Muscle of leg (tissue), 16 donors: ENCODE results near the gene CTAGE6. TPM values are rescaled to one million over a fixed set of nuclear protein-coding genes. Genes with fewer than 3 reads are reported as not detected.
"Not testable (repeated sequence)": the region's sequence is repeated elsewhere in the genome, so short reads cannot be mapped to it uniquely, and the experiment has no call there.

ENCODE experiments used
- DNase-seq: peaks from one replicate; pipeline ENCODE4 v3.0.0; 2013
- H3K27ac ChIP-seq: one replicate; pipeline ENCODE4 v1.5.1; 2013; ENCODE audit warnings: mild to moderate bottlenecking, low read length, control low read depth
- H3K27me3 ChIP-seq: one replicate; pipeline ENCODE4 v1.6.1; 2013; ENCODE audit warnings: low read length; ENCODE audit not compliant: control insufficient read depth, insufficient read depth
- H3K36me3 ChIP-seq: one replicate; pipeline ENCODE4 v1.6.1; 2013; ENCODE audit warnings: low read length; ENCODE audit not compliant: control insufficient read depth, insufficient read depth
- H3K4me1 ChIP-seq: one replicate; pipeline ENCODE4 v1.6.1; 2013; ENCODE audit warnings: low read length; ENCODE audit not compliant: control insufficient read depth, insufficient read depth
- H3K4me3 ChIP-seq: one replicate; pipeline ENCODE4 v1.5.1; 2013; ENCODE audit warnings: low read length, control low read depth
- H3K9me3 ChIP-seq: replicated peaks from 2 replicates; pipeline ENCODE4 v1.6.1; 2013; ENCODE audit warnings: low read depth, low read length; ENCODE audit not compliant: control insufficient read depth
- WGBS: methylation state at CpG from one replicate; pipeline ENCODE4 v1.1.5; 2013; ENCODE audit warnings: missing lambda C conversion rate; ENCODE audit not compliant: insufficient coverage; 5-methylcytosine and 5-hydroxymethylcytosine counted together
- long read RNA-seq, 11 donors: transcript quantifications; one replicate each; lab custom pipeline, GENCODE V29; 2026
- polyA plus RNA-seq, 8 donors: library from polyadenylated mRNA; unstranded; fragments of 120-200 nt; gene quantifications; one replicate each; pipeline versions ENCODE4 v1.2.1 to v1.2.3, GENCODE V29; 2013; ENCODE audit warnings: inconsistent platforms in 1 of 8, low replicate concordance in 1 of 8; ENCODE audit not compliant: insufficient read length in 8 of 8, insufficient read depth in 1 of 8
- total RNA-seq: library from RNA; stranded (reverse); fragments of 120-200 nt; gene quantifications from one replicate; pipeline ENCODE4 v1.2.4, GENCODE V29; 2013

The CTAGE6 gene
- total RNA-seq (0.71 TPM), polyA plus RNA-seq (under 1 TPM in 4 of 8 donors, not detected in 4; 0.10 to 0.48 (median 0.20) TPM)
- long read RNA-seq, donor 1: 0 reads
- long read RNA-seq, donor 2: 0 reads
- long read RNA-seq, donor 3: 0 reads
- long read RNA-seq, donor 4, partial matches to known transcripts: 0 of 1 reads
- long read RNA-seq, donor 4, other reads (novel, unspliced or antisense): 0 of 1 reads
- long read RNA-seq, donor 5: 0 reads
- long read RNA-seq, donor 6: 0 reads
- long read RNA-seq, donor 7: 0 reads
- long read RNA-seq, donor 8: 0 reads
- long read RNA-seq, donor 9: 0 reads
- long read RNA-seq, donor 10, partial matches to known transcripts: 0 of 1 reads
- long read RNA-seq, donor 10, other reads (novel, unspliced or antisense): 0 of 1 reads
- long read RNA-seq, donor 11: 0 reads

DNA sequence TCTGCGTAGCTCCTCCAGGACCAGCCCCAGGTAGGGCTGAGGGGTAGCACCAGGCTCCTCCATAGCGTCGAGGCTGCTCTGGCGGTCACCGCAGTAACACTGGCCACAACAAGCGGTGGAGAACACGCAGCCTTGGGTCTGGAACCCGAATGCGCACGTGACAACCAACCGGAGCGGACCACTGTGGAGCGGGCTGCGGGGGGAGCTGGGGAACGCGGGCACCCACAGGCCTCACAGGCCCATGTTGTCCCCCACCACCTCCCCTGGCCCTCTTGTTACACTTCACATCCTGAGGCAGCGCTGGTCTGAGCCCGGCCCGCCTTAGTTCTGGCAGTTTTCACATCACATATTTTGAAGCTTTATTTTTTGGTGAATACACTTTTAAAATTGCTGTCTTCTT, at the start of gene CTAGE6:
CTAGE6 (minus strand) TSS at position 101 of the 400 bp plus-strand sequence; CDS start at position 63, 38 bp downstream.
- not testable (repeated sequence) for H3K27me3 ChIP-seq, H3K4me3 ChIP-seq, H3K36me3 ChIP-seq, H3K9me3 ChIP-seq, H3K4me1 ChIP-seq, DNase-seq, H3K27ac ChIP-seq
- WGBS: no CpG with 5 or more reads among the region's 19 CpGs

DNA sequence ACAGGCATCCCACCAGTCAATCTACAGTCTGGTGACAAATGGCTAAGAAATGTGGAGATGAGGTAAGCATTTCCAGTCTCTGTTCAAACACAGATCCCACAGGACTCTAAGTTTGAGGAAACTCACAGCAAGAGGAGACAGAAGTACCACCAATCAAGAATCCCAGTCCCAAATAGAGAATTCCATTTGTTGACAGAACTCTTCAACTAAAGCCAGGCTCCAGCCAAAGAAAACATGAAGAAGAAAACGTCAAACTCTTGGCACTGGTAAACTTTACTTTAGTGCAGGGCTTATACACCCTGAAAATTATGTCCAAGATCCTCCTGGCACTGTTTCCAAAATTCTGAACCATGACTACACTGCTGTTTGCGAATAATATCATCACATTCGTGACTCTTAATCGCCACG, 49.2 kb upstream of the CTAGE6 start:
- DNase-seq, H3K27ac ChIP-seq, H3K36me3 ChIP-seq, H3K27me3 ChIP-seq, H3K4me1 ChIP-seq, H3K9me3 ChIP-seq, H3K4me3 ChIP-seq: not testable (repeated sequence)
- no CpG with 5 or more reads among the region's 5 CpGs for WGBS

- not testable (repeated sequence) for H3K9me3 ChIP-seq, DNase-seq
- WGBS: no CpG with 5 or more reads among the region's 2 CpGs
Observed at GRCh38 chr7:143797896-143798290, 40.4 kb upstream of the CTAGE6 start.

GRCh38 chr7:143797119-143797895, 39.8 kb upstream of the CTAGE6 start:
- H3K36me3 ChIP-seq, H3K27me3 ChIP-seq, H3K9me3 ChIP-seq, DNase-seq, H3K4me1 ChIP-seq, H3K27ac ChIP-seq, H3K4me3 ChIP-seq: not testable (repeated sequence)
- no CpG with 5 or more reads among the region's 6 CpGs for WGBS

More at GRCh38 chr7:143797896-143798290, 40.4 kb upstream of the CTAGE6 start:
- H3K4me1 ChIP-seq, H3K36me3 ChIP-seq, H3K27ac ChIP-seq, H3K4me3 ChIP-seq, H3K27me3 ChIP-seq: not testable (repeated sequence)

DNA sequence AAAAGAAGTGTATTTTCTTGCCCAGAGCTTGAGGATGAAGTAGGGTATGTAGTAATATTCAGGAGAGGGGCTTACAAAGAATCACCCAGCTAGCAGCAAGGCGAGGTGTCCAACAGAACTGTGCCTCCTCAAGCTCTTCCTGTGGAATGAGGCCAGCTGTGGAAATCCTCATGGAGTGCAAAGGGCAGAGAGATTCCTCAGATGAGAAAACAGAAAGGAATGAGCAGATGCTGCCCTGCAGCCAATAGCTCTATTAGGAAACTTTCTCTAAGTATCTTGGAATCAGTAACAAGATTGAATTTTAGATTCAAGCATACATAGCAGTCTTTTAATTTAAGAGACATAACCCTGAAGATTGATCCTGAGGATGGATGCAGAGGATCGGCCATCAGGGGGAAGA, 38.2 kb upstream of the CTAGE6 start:
- not testable (repeated sequence) for H3K4me3 ChIP-seq, DNase-seq, H3K4me1 ChIP-seq, H3K27me3 ChIP-seq, H3K27ac ChIP-seq, H3K9me3 ChIP-seq, H3K36me3 ChIP-seq
- WGBS: no CpG with 5 or more reads among the region's 2 CpGs

- not testable (repeated sequence) for H3K4me3 ChIP-seq, H3K9me3 ChIP-seq
- no CpG with 5 or more reads among the region's 2 CpGs for WGBS
Observed at GRCh38 chr7:143792633-143793032, 35.1 kb upstream of the CTAGE6 start.

DNA sequence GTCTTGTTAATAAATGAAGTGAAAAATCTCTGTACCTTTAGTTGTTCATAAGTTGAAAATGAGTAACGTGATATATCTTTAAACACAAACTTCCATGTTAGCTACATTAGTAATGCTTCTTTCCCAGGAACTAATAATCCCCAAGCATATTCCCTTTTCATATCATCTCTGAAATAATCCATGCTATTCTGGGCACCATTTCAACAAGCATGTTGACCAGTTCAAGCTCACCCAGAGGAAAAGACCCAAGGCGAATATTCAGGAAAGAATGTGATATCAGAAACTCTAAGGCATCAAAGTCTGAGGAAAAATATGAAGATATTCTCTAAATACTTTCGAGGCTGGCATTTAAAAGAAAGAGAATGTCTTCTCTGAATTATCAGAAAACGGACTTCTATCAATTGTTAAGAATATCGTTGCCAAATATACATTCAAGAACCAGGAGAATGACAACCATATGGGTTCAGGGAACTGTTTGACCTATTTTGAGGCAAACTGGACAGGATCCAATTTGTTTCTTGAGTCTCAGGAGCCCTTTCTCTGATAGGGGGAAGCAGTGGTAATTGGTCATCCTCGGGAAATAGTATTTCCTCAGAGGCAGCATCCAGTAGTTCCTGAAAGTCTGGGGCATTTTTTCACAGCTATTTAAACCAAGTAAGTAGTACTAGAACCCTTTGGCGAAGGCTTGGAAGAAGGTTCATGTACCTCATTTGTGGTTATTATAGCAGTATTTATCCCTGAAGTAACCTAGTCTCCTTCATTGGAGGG, 28.1 kb upstream of the CTAGE6 start:
- not testable (repeated sequence) for H3K27me3 ChIP-seq, DNase-seq, H3K9me3 ChIP-seq, H3K27ac ChIP-seq, H3K4me1 ChIP-seq, H3K4me3 ChIP-seq, H3K36me3 ChIP-seq
- WGBS: no CpG with 5 or more reads among the region's 7 CpGs

More at GRCh38 chr7:143792633-143793032, 35.1 kb upstream of the CTAGE6 start:
- H3K27me3 ChIP-seq, H3K27ac ChIP-seq, DNase-seq, H3K4me1 ChIP-seq, H3K36me3 ChIP-seq: not testable (repeated sequence)

DNA sequence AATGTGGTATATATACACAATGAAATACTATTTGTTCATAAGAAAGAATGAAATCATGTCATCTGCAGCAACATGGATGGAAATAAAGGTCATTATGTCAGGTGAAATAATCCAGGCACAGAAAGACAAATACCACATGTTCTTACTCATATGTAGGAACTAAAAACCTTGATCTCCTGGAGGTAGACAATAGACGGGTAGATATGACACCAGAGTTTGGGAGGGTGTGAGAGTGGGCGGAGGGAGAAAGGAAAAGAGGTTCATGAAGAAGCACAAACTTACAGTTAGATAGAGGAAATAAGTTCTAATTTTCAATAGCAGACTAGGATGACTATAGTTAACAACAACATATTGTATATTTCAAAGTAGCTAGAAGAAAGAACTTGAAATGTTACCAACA, 22.1 kb upstream of the CTAGE6 start:
- H3K4me3 ChIP-seq, DNase-seq, H3K27me3 ChIP-seq, H3K9me3 ChIP-seq, H3K4me1 ChIP-seq, H3K36me3 ChIP-seq, H3K27ac ChIP-seq: not testable (repeated sequence)
- WGBS: no CpG with 5 or more reads among the region's 2 CpGs

DNA sequence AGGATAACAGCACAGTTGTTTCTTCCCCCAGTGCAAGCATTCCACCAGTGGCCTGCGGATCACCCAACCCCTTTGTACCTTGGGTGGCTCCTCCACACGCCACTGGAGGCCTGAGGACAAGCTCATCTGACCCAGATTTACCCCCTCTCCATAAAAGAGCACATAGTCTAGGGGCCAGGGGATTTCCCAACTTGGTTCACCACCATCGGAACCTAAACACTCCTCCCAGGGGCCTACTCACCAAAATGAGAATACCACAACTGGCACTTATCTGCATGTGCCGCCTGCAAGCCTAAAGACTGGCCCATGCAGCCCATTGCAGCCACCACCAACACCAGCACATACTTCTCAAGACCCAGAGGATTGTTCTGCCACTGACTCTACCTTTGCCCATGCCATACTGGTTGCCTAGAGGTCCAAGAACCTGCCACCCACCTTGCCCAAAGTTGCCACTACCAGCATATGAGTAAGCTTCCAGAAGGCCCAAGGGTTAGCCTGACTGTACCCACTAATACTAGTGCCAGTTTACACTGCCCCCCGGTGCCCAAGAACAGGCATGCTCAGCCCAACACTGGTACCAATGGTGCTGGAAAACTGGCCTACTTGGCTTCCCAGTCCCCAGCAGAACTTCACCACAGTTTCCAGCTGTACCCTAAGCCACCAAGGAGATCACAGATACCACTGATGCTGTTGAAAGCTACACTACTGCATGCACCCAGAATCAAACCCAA, 15.4 kb upstream of the CTAGE6 start:
- DNase-seq, H3K4me3 ChIP-seq, H3K36me3 ChIP-seq, H3K27ac ChIP-seq, H3K27me3 ChIP-seq, H3K9me3 ChIP-seq, H3K4me1 ChIP-seq: not testable (repeated sequence)
- WGBS: no CpG with 5 or more reads among the region's 5 CpGs
